Endothelial cell of umbilical vein (primary cell): Measurements from ENCODE around the gene LATS2. TPM values are rescaled to one million over a fixed set of nuclear protein-coding genes. Genes with fewer than 3 reads are reported as not detected.

Experiments used
- BruUV-seq: library from RNA; stranded (reverse); fragments of 400-500 nt; replicated peaks from 2 replicates; lab custom pipeline; 2021; lab: Mats Ljungman, UMichigan
- CTCF ChIA-PET: fragments of 300-600, 350-600 bp; sonication (Branson Sonifier 250); formaldehyde crosslinking; loops from one replicate; lab custom pipeline; 2021; ENCODE audit warnings: antibody characterized with exemption, inconsistent platforms; lab: Charles Lee
- POLR2A ChIA-PET: fragments of 300-600, 350-600 bp; sonication (Branson Sonifier 250); formaldehyde crosslinking; loops from one replicate; lab custom pipeline; 2021; ENCODE audit warnings: antibody characterized with exemption, inconsistent platforms; lab: Charles Lee
- DNase-seq: peaks from one replicate; pipeline ENCODE4 v3.0.0-alpha.2; 2011; ENCODE audit warnings: low read depth, low spot score
- FAIRE-seq: peaks from 2 replicates; lab custom pipeline; 2011; peaks lifted over from hg19 to GRCh38; lab: Jason Lieb, UNC
- H2AFZ ChIP-seq: 2 replicates; pipeline ENCODE4 v1.6.0; 2012; ENCODE audit warnings: low read depth, low read length, control low read depth, inconsistent platforms
- H3K27ac ChIP-seq: 2 replicates; pipeline ENCODE4 v1.5.1; 2011; ENCODE audit warnings: low read depth, mild to moderate bottlenecking, control low read depth, low read length, moderate library complexity; ENCODE audit not compliant: insufficient read depth
- H3K27me3 ChIP-seq, 2 experiments: 2 replicates each; pipeline versions ENCODE4 v1.6.0 to v1.6.1; 2011; ENCODE audit warnings: low read length in 2 of 2, mixed read lengths in 1 of 2; ENCODE audit not compliant: control insufficient read depth in 2 of 2, insufficient read depth in 2 of 2
- H3K36me3 ChIP-seq, 2 experiments: 2 replicates in 1 of 2; 3 replicates in 1 of 2; pipeline ENCODE4 v1.5.1; 2011; ENCODE audit warnings: low read length in 2 of 2, mild to moderate bottlenecking in 1 of 2, moderate library complexity in 1 of 2; ENCODE audit not compliant: control insufficient read depth in 2 of 2, insufficient read depth in 2 of 2; ENCODE audit errors: extremely low read depth in 1 of 2
- H3K4me1 ChIP-seq: 3 replicates; pipeline ENCODE4 v1.5.1; 2011; ENCODE audit warnings: mild to moderate bottlenecking, low read length; ENCODE audit not compliant: control insufficient read depth, insufficient read depth; ENCODE audit errors: extremely low read depth
- H3K4me2 ChIP-seq: 2 replicates; pipeline ENCODE4 v1.6.1; 2011; ENCODE audit warnings: low read length, control low read depth, mixed read lengths; ENCODE audit not compliant: insufficient read depth
- H3K4me3 ChIP-seq, 3 experiments: fragments of 200-600 bp in 1 of 3; sonication (generic), shearing (Covaris generic) in 1 of 3; replicated peaks in 1 of 3; 2 replicates each; pipeline ENCODE4 v1.5.1; 2011 to 2016; ENCODE audit warnings: control low read depth in 3 of 3, low read length in 3 of 3, mild to moderate bottlenecking in 2 of 3, inconsistent platforms in 1 of 3, low read depth in 1 of 3, moderate library complexity in 1 of 3; ENCODE audit not compliant: insufficient read depth in 1 of 3
- H3K79me2 ChIP-seq: 2 replicates; pipeline ENCODE4 v1.6.0; 2012; ENCODE audit warnings: low read length, inconsistent platforms; ENCODE audit not compliant: control insufficient read depth, insufficient read depth
- H3K9ac ChIP-seq: replicated peaks from 2 replicates; pipeline ENCODE3; 2011; ENCODE audit warnings: low read length, control low read depth; ENCODE audit not compliant: insufficient read depth; ENCODE audit errors: extremely low read depth
- H3K9me1 ChIP-seq: replicated peaks from 3 replicates; pipeline ENCODE4 v1.6.0; 2011; ENCODE audit warnings: mild to moderate bottlenecking, low read length; ENCODE audit not compliant: control insufficient read depth, insufficient read depth; ENCODE audit errors: extremely low read depth
- H3K9me3 ChIP-seq: replicated peaks from 2 replicates; pipeline ENCODE4 v1.5.1; 2012; ENCODE audit warnings: low read length, inconsistent platforms; ENCODE audit not compliant: control insufficient read depth, insufficient read depth
- H4K20me1 ChIP-seq: replicated peaks from 2 replicates; pipeline ENCODE3; 2011; ENCODE audit warnings: mild to moderate bottlenecking, low read length; ENCODE audit not compliant: control insufficient read depth, insufficient read depth; ENCODE audit errors: extremely low read depth
- FOS ChIP-seq: IDR thresholded peaks from 2 replicates; pipeline ENCODE4 v1.6.1; 2011; ENCODE audit warnings: mild to moderate bottlenecking, low read length, moderate library complexity, borderline replicate concordance; ENCODE audit not compliant: insufficient read depth
- GATA2 ChIP-seq: IDR thresholded peaks from 2 replicates; pipeline ENCODE4 v1.7.0; 2011; ENCODE audit warnings: low read depth, mild to moderate bottlenecking, moderate library complexity, mixed read lengths, low read length; ENCODE audit not compliant: insufficient read length, insufficient read depth
- JUN ChIP-seq: IDR thresholded peaks from 2 replicates; pipeline ENCODE4 v1.6.1; 2011; ENCODE audit warnings: borderline replicate concordance, low read depth; ENCODE audit not compliant: insufficient read length, insufficient read depth
- MYC ChIP-seq: IDR thresholded peaks from one replicate; pipeline ENCODE4 v1.6.1; 2011; ENCODE audit warnings: mild to moderate bottlenecking, low read depth, low read length
- POLR2A ChIP-seq: IDR thresholded peaks from 2 replicates; pipeline ENCODE4 v1.6.1; 2012; ENCODE audit warnings: low read depth, mild to moderate bottlenecking, control low read depth, low read length
- POLR2AphosphoS5 ChIP-seq: IDR thresholded peaks from 2 replicates; pipeline ENCODE4 v1.6.1; 2012; ENCODE audit warnings: low read depth, mild to moderate bottlenecking, control low read depth, low read length, moderate library complexity; ENCODE audit not compliant: insufficient read depth
- dilution Hi-C: fragments of 300-500 bp; cut with MboI; formaldehyde crosslinking; loops from one replicate; pipeline ENCODE4 v1.15.0; 2019; ENCODE audit warnings: low sequenced_read_pairs; ENCODE audit not compliant: extremely low pct_ligation_motif_present
- intact Hi-C: fragments of 100-400 bp; cut with micrococcal nuclease; formaldehyde crosslinking; loops from one replicate; pipeline ENCODE4 v1.10.0; 2022
- polyA plus RNA-seq, 4 experiments: library from polyadenylated mRNA; depleted of rRNA in 3 of 4; stranded (reverse) in 3 of 4; unstranded in 1 of 4; fragments of >200 nt; gene quantifications; 2 replicates each; pipeline versions ENCODE4 v1.2.1 to v1.2.3, GENCODE V29; 2011 to 2012; ENCODE audit warnings: missing spikeins in 1 of 4
- total RNA-seq: library from RNA; stranded (reverse); gene quantifications from 2 replicates; pipeline ENCODE4 v1.2.3, GENCODE V29; 2021
- TF ChIP-seq, protein P1 (sequence below), 2 donors: IDR thresholded peaks; 1 replicate in 1 of 2; 2 replicates in 1 of 2; pipeline ENCODE4 v1.5.1; 2011; ENCODE audit warnings: low read length in 2 of 2, mild to moderate bottlenecking in 2 of 2, moderate library complexity in 2 of 2, control low read depth in 1 of 2, inconsistent platforms in 1 of 2, low read depth in 1 of 2; ENCODE audit not compliant: insufficient read depth in 1 of 2; ENCODE audit errors: extremely low read depth in 1 of 2
- TF ChIP-seq, protein P2 (sequence below): IDR thresholded peaks from 2 replicates; pipeline ENCODE4 v1.6.1; 2011; ENCODE audit not compliant: insufficient read depth, insufficient read length

LATS2 gene
- total and polyA plus RNA-seq, 2 donors (not counting 3 experiments of a cell fraction or from before 2014, with no cell fraction given), result 33.5 to 67.6 TPM

DNA sequence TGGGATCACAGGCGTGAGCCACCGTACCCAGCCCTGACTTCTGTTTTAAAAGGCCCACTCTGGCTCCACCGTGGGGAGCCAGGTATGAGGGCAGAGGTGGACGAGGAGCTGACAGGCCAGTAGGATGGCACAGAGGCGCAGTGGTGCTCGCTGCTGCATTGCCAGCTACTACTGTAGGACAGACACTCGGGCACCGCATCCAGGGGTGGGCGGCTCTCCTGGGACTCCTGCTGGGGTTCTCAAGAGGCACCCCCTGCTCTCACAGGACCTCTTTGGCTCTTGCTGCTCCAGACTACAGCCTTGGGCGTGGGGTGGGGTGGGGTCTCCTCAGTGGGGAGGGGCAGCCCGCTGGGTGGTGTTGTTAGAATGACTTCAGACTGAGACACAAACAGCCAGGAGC lies 53.4 kb downstream of the LATS2 start:
- no peaks in the 10 kb centered on the region for H3K9me1 ChIP-seq
- TF ChIP-seq GATA2, result no peak
- TF ChIP-seq, protein P1, sequence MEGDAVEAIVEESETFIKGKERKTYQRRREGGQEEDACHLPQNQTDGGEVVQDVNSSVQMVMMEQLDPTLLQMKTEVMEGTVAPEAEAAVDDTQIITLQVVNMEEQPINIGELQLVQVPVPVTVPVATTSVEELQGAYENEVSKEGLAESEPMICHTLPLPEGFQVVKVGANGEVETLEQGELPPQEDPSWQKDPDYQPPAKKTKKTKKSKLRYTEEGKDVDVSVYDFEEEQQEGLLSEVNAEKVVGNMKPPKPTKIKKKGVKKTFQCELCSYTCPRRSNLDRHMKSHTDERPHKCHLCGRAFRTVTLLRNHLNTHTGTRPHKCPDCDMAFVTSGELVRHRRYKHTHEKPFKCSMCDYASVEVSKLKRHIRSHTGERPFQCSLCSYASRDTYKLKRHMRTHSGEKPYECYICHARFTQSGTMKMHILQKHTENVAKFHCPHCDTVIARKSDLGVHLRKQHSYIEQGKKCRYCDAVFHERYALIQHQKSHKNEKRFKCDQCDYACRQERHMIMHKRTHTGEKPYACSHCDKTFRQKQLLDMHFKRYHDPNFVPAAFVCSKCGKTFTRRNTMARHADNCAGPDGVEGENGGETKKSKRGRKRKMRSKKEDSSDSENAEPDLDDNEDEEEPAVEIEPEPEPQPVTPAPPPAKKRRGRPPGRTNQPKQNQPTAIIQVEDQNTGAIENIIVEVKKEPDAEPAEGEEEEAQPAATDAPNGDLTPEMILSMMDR (IDR thresholded peaks at IDR 0.05; ENCODE audit: extremely low read depth in 1 of 2, insufficient read depth in 1 of 2, low read depth in 1 of 2, low read length in 2 of 2), result no peak
- no peak for TF ChIP-seq JUN
- no peak for TF ChIP-seq FOS
- no peak for TF ChIP-seq POLR2AphosphoS5
- TF ChIP-seq, protein P2, sequence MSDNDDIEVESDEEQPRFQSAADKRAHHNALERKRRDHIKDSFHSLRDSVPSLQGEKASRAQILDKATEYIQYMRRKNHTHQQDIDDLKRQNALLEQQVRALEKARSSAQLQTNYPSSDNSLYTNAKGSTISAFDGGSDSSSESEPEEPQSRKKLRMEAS, result no peak
- TF ChIP-seq MYC, result no peak
- no peak for TF ChIP-seq POLR2A
- no peaks in the 10 kb centered on the region for H3K9me3 ChIP-seq
- CTCF ChIA-PET, result no interaction called here
- no peak overlapping the region for H3K27ac ChIP-seq
- H3K4me1 ChIP-seq, result peaks cover 2% of the 10 kb centered on the region
- H3K4me2 ChIP-seq, result no peak overlapping the region
- H3K4me3 ChIP-seq, result no peak overlapping the region
- peaks cover 98% of the 10 kb centered on the region for H3K79me2 ChIP-seq
- intact Hi-C loops, result no loop called here
- DNase-seq (no peak), FAIRE-seq (no peak)
- POLR2A ChIA-PET, result no interaction called here
- no TSS peak for BruUV-seq
- no peaks in the 10 kb centered on the region for H3K27me3 ChIP-seq
- dilution Hi-C loops, result no loop called here
- H2AFZ ChIP-seq, result no peak overlapping the region
- H3K36me3 ChIP-seq, result peaks cover 0 to 6% of the 10 kb centered on the region in 2 experiments
- H4K20me1 ChIP-seq, result peaks cover 13% of the 10 kb centered on the region
- H3K9ac ChIP-seq, result no peak overlapping the region
